Smooth muscle cell (in vitro differentiated cells): ENCODE results near the gene UHRF1. TPM values are rescaled to one million over a fixed set of nuclear protein-coding genes. Genes with fewer than 3 reads are reported as not detected.

Source experiments
- DNase-seq: peaks from one replicate; lab custom pipeline; 2025; ENCODE audit not compliant: unreplicated experiment; lab: John Stamatoyannopoulos, UW
- H2AFZ ChIP-seq: fragments of 200-600 bp; sonication (generic); 2 replicates; pipeline ENCODE4 v1.6.0; 2016; ENCODE audit warnings: antibody characterized with exemption, low read depth, mild to moderate bottlenecking
- H3F3A ChIP-seq: fragments of 200-600 bp; sonication (generic); 2 replicates; pipeline ENCODE4 v1.6.0; 2017; ENCODE audit warnings: antibody characterized with exemption, low read depth
- H3K27ac ChIP-seq: fragments of 200-600 bp; sonication (generic); 2 replicates; pipeline ENCODE4 v1.5.1; 2016; ENCODE audit warnings: low read depth, mild to moderate bottlenecking
- H3K27me3 ChIP-seq: fragments of 200-600 bp; sonication (generic); 2 replicates; pipeline ENCODE4 v1.6.1; 2016; ENCODE audit warnings: low read depth, mild to moderate bottlenecking
- H3K36me3 ChIP-seq: fragments of 200-600 bp; sonication (generic); 2 replicates; pipeline ENCODE4 v1.5.1; 2016; ENCODE audit warnings: low read depth
- H3K4me1 ChIP-seq: fragments of 200-600 bp; sonication (generic); 2 replicates; pipeline ENCODE4 v1.5.1; 2016; ENCODE audit warnings: low read depth
- H3K4me2 ChIP-seq: fragments of 200-600 bp; sonication (generic); 2 replicates; pipeline ENCODE4 v1.6.0; 2016; ENCODE audit warnings: mild to moderate bottlenecking
- H3K4me3 ChIP-seq: fragments of 200-600 bp; sonication (generic); 2 replicates; pipeline ENCODE4 v1.5.1; 2016; ENCODE audit warnings: mild to moderate bottlenecking
- H3K79me2 ChIP-seq: fragments of 200-600 bp; sonication (generic); 2 replicates; pipeline ENCODE4 v1.6.0; 2016; ENCODE audit warnings: low read depth, mild to moderate bottlenecking
- H3K9ac ChIP-seq: fragments of 200-600 bp; sonication (generic); 2 replicates; pipeline ENCODE4 v1.6.0; 2016; ENCODE audit warnings: low read depth
- H3K9me3 ChIP-seq: fragments of 200-600 bp; sonication (generic); replicated peaks from 2 replicates; pipeline ENCODE4 v1.5.1; 2016; ENCODE audit warnings: low read depth
- H4K20me1 ChIP-seq: fragments of 200-600 bp; sonication (generic); 2 replicates; pipeline ENCODE4 v1.6.0; 2016; ENCODE audit warnings: low read depth
- WGBS: methylation state at CpG from one replicate; pipeline ENCODE4 v1.1.7; 2016; ENCODE audit warnings: low lambda C conversion rate; 5-methylcytosine and 5-hydroxymethylcytosine counted together
- polyA plus RNA-seq: library from polyadenylated mRNA; unstranded; fragments of >200 nt; fragmentation: Nextera tagmentation; extraction: Ambion mirVana; gene quantifications from 2 replicates; pipeline ENCODE4 v1.2.1, GENCODE V29; 2016
- total RNA-seq: library from RNA; depleted of rRNA; stranded (reverse); fragments of >200 nt; gene quantifications from 2 replicates; pipeline ENCODE4 v1.2.3, GENCODE V29; 2014
- TF ChIP-seq, protein P1 (sequence below): fragments of 200-600 bp; sonication (generic); IDR thresholded peaks from 2 replicates; pipeline ENCODE4 v1.5.1; 2017; ENCODE audit warnings: borderline replicate concordance, mild to moderate bottlenecking, antibody characterized with exemption; ENCODE audit not compliant: insufficient read depth, poor library complexity, severe bottlenecking

The UHRF1 gene
- total and polyA plus RNA-seq, 2 experiments from 2014 or later: 11.3 to 27.2 TPM

- peak overlapping the region; percentile 94 for H3K27ac ChIP-seq
- H3K27me3 ChIP-seq: no peaks in the 10 kb centered on the region
- no peaks in the 10 kb centered on the region for H3K9me3 ChIP-seq
- H4K20me1 ChIP-seq: no peaks in the 10 kb centered on the region
- peak overlapping the region; percentile 50 for H3K4me2 ChIP-seq
- no peak for DNase-seq
- peaks cover 40% of the 10 kb centered on the region for H3K79me2 ChIP-seq
- TF ChIP-seq, protein P1, sequence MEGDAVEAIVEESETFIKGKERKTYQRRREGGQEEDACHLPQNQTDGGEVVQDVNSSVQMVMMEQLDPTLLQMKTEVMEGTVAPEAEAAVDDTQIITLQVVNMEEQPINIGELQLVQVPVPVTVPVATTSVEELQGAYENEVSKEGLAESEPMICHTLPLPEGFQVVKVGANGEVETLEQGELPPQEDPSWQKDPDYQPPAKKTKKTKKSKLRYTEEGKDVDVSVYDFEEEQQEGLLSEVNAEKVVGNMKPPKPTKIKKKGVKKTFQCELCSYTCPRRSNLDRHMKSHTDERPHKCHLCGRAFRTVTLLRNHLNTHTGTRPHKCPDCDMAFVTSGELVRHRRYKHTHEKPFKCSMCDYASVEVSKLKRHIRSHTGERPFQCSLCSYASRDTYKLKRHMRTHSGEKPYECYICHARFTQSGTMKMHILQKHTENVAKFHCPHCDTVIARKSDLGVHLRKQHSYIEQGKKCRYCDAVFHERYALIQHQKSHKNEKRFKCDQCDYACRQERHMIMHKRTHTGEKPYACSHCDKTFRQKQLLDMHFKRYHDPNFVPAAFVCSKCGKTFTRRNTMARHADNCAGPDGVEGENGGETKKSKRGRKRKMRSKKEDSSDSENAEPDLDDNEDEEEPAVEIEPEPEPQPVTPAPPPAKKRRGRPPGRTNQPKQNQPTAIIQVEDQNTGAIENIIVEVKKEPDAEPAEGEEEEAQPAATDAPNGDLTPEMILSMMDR: no peak
- H3K36me3 ChIP-seq: no peaks in the 10 kb centered on the region
- H3K4me1 ChIP-seq: peaks cover 19% of the 10 kb centered on the region
- H2AFZ ChIP-seq: no peak overlapping the region
- H3K9ac ChIP-seq: no peak overlapping the region
- WGBS: 84% methylated on average over 24 of the region's 24 CpGs
- H3K4me3 ChIP-seq: no peak overlapping the region
- peaks cover 19% of the 10 kb centered on the region for H3F3A ChIP-seq
Measured at GRCh38 chr19:4913996-4914735, 4.9 kb downstream of the UHRF1 start.

DNA sequence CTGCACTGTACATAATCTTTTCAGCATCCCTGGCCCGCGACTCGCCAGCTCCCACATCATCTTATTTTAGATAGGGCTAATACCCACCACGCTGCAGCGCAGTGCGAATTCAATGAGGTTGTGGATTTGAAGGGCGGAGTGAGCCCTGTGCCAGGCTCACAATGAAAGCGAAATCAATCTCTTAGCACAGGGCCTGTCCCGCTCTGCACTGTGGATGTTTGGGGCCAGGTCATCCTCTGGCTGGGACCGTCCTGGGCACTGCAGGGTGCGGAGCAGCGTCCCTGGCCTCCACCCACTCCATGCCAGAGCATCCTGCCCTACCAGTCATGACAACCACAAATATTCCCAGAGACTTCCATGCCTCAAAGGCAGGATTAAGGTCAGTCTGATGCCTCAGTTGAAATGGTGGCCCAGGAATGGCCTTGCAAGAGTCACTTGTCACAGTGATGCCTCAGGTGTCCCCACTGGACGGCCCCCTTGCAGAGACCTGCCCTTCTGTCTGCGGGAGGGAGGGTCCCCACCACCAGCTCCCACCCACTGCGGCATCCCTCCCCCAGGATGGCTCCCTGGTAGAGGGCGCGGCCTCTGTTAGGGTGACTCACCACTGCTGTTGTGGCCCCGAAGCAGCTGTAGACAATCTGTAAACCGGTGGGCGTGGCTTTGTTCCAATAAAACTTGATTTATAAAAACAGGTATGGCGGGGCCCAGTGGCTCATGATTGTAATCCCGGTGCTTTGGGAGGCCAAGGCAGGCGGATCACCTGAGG, 5.6 kb downstream of the UHRF1 start:
- Histone ChIP-seq H3K4me3 (no peak overlapping the region), H3K4me2 (peak overlapping the region; percentile 53), H3F3A (peaks cover 19% of the 10 kb centered on the region), H3K79me2 (peaks cover 47% of the 10 kb centered on the region), H3K4me1 (peaks cover 19% of the 10 kb centered on the region), H3K9ac (peak overlapping the region; percentile 63), H3K9me3 (no peaks in the 10 kb centered on the region), H4K20me1 (no peaks in the 10 kb centered on the region), H3K27ac (peak overlapping the region; percentile 94), H3K27me3 (no peaks in the 10 kb centered on the region), H3K36me3 (no peaks in the 10 kb centered on the region), H2AFZ (no peak overlapping the region)
- peak; percentile 27 for DNase-seq
- WGBS: 40% methylated on average over 23 of the region's 23 CpGs
- TF ChIP-seq, protein P1: no peak

DNA sequence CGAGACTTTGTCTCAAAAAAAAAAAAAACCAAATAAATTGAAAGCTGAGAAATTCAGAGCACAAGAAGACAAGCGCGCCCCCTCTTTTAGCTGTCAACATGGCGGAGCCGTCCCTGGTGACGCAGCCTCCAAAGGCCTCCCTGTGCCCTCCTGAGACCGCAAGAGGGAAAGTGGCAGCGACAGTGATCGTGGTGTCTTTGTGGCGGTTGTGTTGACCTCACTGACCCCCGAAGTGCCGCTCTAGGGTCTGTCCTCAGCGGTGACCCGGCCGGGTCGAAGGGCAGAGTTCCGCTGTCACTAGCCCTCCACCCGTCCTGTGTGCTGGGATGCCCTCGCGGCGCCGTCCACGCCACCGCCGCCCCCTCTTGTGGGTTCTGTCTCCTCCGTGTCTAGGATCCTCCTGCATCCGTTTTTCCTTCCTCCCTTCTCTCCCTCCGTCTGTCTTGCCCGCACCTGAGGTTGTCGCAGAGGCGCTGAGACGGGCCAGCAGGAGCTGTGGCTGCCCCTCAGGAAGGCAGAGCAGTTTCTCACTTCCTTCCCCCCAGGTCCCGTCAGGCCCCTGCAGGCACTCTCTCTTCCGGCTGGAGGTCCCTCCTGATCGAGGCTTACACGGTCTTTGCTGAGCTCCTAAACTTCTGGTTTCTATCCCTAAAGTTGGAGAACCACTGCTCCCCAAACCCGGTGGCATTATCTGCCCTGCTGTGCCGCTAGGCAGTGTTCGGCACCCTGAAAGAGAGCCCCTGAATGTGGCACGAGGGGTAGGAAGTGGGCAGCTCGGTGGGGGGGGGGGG, 7.2 kb downstream of the UHRF1 start:
- Histone ChIP-seq H3K4me3 (no peak overlapping the region), H2AFZ (no peak overlapping the region), H3K4me1 (peaks cover 7% of the 10 kb centered on the region), H3K79me2 (peaks cover 58% of the 10 kb centered on the region), H4K20me1 (no peaks in the 10 kb centered on the region), H3K27me3 (no peaks in the 10 kb centered on the region), H3F3A (peaks cover 13% of the 10 kb centered on the region), H3K9me3 (no peaks in the 10 kb centered on the region), H3K9ac (peak overlapping the region; percentile 63), H3K4me2 (no peak overlapping the region), H3K27ac (peak overlapping the region; percentile 94), H3K36me3 (no peaks in the 10 kb centered on the region)
- TF ChIP-seq, protein P1: no peak
- WGBS: 97% methylated on average over 40 of the region's 41 CpGs
- DNase-seq: no peak
